CD4-positive, alpha-beta T cell treated with Interleukin-6 for 4 hours (primary cell): ENCODE results near the gene BTNL8.
"Not testable (repeated sequence)": the region's sequence is repeated elsewhere in the genome, so short reads cannot be mapped to it uniquely, and the experiment has no call there.

Source experiments
- DNase-seq: peaks from one replicate; pipeline ENCODE4 v3.0.0-alpha.2; 2020; ENCODE audit warnings: mixed read lengths

BTNL8 gene

GRCh38 chr5:180875860-180876426, 23.0 kb upstream of the BTNL8 start:
- DNase-seq, result no peak

GRCh38 chr5:180885845-180886529, 13.0 kb upstream of the BTNL8 start:
- not testable (repeated sequence) for DNase-seq

DNA sequence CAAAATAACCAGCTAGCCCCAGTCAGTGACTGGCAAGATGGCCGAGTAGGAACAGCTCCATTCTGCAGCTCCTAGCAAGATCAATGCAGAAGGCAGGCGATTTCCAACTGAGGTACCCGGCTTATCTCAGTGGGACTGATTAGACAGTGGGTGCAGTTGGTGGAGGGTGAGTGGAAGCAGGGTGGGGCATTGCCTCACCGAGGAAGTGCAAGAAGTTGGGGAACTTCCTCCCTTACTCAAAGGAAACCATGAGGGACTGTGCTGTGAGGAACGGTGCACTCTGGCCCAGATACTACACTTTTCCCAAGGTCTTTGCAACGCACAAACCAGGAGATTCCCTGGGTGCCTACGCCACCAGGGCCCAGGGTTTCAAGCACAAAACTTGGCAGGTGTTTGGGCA, 9.6 kb upstream of the BTNL8 start:
- DNase-seq, result no peak

GRCh38 chr5:180895330-180895729, 3.6 kb upstream of the BTNL8 start:
- DNase-seq, result not testable (repeated sequence)

- DNase-seq, result no peak
Measured at GRCh38 chr5:180900178-180900577, 1.2 kb downstream of the BTNL8 start.

DNA sequence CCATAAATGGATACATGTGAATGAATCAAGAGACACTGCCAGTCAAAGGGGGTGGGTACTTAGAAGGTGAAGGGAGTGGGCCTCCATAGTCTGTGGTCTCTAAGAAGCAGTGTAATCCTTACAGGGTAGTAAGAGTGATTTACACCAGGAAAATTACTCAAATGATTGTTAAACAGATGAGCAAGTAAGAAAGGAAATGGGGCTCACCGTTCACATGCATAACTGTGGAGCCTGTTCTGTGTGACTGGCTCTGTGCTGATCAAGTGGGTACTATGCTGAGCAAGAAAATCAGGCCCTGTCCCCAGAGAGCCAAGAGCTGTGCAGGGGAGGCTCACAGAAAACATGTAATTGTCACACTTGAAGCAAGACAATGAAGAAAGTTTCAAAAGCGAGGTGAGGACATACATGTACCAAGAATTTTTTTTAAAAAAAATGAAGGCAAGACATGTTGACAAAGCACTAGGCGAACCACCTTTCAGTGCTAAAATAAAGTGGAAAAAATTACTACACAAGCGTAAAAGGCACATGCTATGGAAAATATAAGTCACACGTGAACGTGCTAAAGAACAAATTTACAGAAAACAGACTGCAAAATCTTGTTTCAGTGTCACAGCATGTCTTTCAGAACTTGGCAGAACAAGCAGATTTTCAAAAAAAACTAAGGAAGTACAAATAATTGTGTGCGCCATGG, 2.5 kb downstream of the BTNL8 start:
- no peak for DNase-seq

DNA sequence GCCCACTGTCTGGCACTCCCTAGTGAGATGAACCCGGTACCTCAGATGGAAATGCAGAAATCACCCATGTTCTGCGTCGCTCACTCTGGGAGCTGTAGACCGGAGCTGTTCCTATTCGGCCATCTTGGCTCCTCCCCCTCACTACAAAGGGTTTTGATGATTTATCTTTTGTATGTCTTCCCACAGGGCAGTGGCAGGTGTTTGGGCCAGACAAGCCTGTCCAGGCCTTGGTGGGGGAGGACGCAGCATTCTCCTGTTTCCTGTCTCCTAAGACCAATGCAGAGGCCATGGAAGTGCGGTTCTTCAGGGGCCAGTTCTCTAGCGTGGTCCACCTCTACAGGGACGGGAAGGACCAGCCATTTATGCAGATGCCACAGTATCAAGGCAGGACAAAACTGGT, 9.4 kb downstream of the BTNL8 start:
- DNase-seq, result no peak

DNA sequence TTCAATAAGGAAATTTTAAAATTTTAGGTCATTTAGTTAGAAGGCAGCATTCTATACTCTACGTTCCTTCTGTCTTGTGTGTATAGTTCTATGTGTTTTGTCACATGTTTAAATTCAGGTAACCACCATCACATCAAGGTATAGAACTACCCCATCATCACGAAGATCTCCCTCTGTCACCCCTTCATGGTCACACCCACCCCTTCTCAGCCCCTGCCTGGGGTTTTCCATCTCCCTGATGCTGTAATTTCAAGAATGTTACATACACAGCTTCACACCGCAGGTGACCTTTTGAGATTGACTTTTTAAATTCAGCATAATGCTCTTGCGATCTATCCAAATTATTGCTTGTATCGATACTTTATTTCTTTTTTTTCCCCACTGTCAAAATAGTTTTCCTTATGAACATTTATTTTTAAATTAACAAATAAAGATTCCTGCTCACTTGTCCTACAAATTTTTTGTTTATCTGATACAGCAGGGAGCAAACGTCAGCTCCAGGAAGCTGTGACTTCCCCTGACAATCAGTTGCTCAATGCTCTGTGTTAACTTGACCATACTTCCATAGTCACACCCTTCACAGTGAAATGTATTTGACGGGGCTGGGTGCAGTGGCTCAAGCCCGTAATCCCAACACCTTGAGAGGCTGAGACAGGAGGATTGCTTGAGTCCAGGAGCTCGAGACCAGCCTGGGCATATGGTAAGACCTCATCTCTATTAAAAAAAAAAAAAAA, 10.2 kb downstream of the BTNL8 start:
- DNase-seq, result no peak

GRCh38 chr5:180909782-180910181, 10.8 kb downstream of the BTNL8 start:
- no peak for DNase-seq

GRCh38 chr5:180910182-180910581, 11.2 kb downstream of the BTNL8 start:
- no peak for DNase-seq

DNA sequence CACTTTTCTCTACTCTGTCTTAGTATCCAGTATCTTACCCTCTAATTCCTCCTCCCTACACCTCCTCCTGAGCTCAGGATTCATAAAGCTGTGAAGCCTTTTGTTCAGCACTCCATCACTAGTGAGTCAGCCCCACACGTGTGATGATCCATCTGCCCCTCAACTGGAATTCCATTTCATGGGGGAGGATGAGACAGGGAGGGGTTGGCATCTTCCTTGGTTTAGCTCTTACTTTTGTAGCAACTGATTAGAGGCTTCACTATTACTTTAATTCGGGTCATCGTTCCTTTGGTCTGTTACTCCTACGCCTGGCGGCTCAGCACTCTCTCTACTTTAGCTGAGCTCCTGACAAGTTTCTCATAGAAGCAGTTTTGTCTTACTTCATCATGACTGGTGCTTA, 11.8 kb downstream of the BTNL8 start:
- DNase-seq, result no peak

- no peak for DNase-seq
Measured at GRCh38 chr5:180914646-180915045, 15.7 kb downstream of the BTNL8 start.

- no peak for DNase-seq
Measured at GRCh38 chr5:180915924-180916323, 17.0 kb downstream of the BTNL8 start.

GRCh38 chr5:180918380-180918779, 19.4 kb downstream of the BTNL8 start:
- no peak for DNase-seq

GRCh38 chr5:180920710-180921109, 21.8 kb downstream of the BTNL8 start:
- no peak for DNase-seq

DNA sequence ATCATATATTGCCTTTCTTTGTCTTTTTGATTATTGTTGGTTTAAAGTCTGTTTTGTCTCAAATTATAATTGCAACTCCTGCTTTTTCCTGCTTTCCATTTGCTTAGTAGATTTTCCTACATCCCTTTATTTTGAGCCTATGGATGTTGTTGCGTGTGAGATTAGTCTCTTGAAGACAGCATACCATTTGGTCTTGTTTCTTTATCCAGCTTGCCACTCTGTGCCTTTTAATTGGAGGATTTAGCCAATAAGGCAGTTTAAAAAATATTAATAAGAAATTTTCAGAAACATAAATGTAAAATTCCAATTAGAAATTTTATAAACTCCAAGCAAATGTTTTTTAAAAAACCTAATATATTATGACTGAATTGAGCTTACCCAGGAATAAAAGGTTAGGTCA, 24.0 kb downstream of the BTNL8 start:
- no peak for DNase-seq

- DNase-seq, result no peak
Measured at GRCh38 chr5:180932660-180933059, 33.7 kb downstream of the BTNL8 start.

GRCh38 chr5:180935203-180935602, 36.2 kb downstream of the BTNL8 start:
- DNase-seq, result no peak

DNA sequence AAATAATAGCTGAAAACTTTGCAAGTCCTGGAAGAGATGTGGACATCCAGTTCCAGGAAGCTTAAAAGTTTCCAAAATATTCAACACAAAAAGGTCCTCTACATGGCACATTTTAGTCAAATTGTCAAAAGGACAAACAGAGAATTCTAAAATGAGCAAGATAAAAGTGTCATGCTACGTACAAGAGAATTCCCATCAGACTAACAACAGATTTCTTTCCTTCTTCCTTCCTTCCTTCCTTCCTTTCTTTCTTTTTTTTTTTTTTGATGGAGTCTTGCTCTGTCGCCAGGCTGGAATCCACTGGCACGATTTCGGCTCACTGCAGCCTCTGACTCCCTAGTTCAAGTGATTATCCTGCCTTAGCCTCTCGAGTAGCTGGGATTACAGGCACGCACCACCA, 39.3 kb downstream of the BTNL8 start:
- DNase-seq, result no peak

DNA sequence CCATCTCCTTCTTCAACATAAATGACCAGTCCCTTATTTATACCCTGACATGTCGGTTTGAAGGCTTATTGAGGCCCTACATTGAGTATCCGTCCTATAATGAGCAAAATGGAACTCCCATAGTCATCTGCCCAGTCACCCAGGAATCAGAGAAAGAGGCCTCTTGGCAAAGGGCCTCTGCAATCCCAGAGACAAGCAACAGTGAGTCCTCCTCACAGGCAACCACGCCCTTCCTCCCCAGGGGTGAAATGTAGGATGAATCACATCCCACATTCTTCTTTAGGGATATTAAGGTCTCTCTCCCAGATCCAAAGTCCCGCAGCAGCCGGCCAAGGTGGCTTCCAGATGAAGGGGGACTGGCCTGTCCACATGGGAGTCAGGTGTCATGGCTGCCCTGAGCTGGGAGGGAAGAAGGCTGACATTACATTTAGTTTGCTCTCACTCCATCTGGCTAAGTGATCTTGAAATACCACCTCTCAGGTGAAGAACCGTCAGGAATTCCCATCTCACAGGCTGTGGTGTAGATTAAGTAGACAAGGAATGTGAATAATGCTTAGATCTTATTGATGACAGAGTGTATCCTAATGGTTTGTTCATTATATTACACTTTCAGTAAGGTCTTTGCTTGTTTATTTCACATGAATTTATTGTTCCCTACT, 51.5 kb downstream of the BTNL8 start:
- DNase-seq, result no peak

GRCh38 chr5:180959661-180960060, 60.7 kb downstream of the BTNL8 start:
- no peak for DNase-seq

DNA sequence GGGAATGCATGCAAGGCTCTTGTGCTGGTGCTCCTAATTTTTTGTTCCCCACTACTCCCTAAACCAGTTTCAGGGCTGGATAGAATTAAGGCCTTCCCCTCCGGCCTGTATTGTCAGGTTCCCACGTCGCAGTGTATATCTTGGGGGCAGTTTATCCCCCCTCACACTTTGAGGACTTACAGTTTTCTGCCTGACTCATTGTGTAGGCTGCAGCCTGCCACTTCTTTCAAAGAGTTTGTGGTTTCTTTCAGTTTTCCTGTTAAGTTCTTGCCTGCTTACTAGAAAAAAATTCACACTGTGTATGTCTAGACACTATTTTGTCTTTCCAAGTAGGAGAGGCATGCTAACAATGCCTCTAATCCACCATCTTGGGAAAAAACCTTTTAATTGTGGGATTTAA, 61.2 kb downstream of the BTNL8 start:
- no peak for DNase-seq

DNA sequence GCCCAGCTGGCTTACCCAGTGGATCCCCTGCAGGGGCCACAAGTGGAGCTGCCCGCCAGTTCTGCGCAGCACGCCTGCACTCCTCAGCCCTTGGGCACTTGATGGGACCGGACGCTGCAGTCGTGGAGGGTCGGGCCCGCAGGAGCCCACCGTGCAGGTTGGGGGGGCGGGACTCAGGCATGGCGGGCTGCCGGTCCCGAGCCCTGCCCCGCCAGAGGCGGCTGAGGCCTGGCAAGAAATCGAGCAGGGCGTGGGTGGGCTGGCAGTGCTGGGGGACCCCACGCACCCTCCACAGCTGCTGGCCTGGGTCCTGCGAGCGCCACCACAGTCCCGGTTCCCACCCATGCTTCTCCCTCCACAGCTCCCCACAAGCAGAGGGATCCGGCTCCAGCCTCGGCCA, 70.4 kb downstream of the BTNL8 start:
- DNase-seq, result no peak
